IMR-90 (cell line): Measurements from ENCODE around the gene AMIGO2.

Source experiments
- BHLHE40 ChIP-seq: fragments of 150-350 bp; IDR thresholded peaks from 2 replicates; pipeline ENCODE4 v1.6.1; 2016; ENCODE audit warnings: mild to moderate bottlenecking, low read depth, low read length
- ELK1 ChIP-seq: fragments of 150-350 bp; IDR thresholded peaks from 2 replicates; pipeline ENCODE4 v1.6.1; 2016; ENCODE audit warnings: low read depth, mild to moderate bottlenecking, low read length, moderate library complexity, borderline replicate concordance
- POLR2A ChIP-seq: IDR thresholded peaks from 2 replicates; pipeline ENCODE4 v1.6.1; 2012; ENCODE audit warnings: mild to moderate bottlenecking, low read depth, low read length
- SMC3 ChIP-seq: fragments of 150-350 bp; IDR thresholded peaks from 2 replicates; pipeline ENCODE4 v1.6.1; 2016; ENCODE audit warnings: low read depth, mild to moderate bottlenecking, antibody characterized with exemption, low read length, moderate library complexity
- TF ChIP-seq, protein P1 (sequence below): conservative IDR thresholded peaks from 2 replicates; pipeline ENCODE4 v1.5.1; 2012; ENCODE audit warnings: mild to moderate bottlenecking, low read depth, low read length, improper control_type of control experiment

- TF ChIP-seq, protein P1, sequence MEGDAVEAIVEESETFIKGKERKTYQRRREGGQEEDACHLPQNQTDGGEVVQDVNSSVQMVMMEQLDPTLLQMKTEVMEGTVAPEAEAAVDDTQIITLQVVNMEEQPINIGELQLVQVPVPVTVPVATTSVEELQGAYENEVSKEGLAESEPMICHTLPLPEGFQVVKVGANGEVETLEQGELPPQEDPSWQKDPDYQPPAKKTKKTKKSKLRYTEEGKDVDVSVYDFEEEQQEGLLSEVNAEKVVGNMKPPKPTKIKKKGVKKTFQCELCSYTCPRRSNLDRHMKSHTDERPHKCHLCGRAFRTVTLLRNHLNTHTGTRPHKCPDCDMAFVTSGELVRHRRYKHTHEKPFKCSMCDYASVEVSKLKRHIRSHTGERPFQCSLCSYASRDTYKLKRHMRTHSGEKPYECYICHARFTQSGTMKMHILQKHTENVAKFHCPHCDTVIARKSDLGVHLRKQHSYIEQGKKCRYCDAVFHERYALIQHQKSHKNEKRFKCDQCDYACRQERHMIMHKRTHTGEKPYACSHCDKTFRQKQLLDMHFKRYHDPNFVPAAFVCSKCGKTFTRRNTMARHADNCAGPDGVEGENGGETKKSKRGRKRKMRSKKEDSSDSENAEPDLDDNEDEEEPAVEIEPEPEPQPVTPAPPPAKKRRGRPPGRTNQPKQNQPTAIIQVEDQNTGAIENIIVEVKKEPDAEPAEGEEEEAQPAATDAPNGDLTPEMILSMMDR = no peak
- TF ChIP-seq ELK1 = no peak
- no peak for TF ChIP-seq SMC3
- no peak for TF ChIP-seq POLR2A
- no peak for TF ChIP-seq BHLHE40
Observed at GRCh38 chr12:47107446-47107845, 27.7 kb upstream of the AMIGO2 start.
